ENCODE results near the gene MTA1.
A peak's percentile ranks its signal among the peaks of the same experiment; 100 is the strongest.

MTA1 gene

GRCh38 chr14:105388110-105388951 is 31.3 kb upstream of the MTA1 start:
- DNase-seq: no peak

DNA sequence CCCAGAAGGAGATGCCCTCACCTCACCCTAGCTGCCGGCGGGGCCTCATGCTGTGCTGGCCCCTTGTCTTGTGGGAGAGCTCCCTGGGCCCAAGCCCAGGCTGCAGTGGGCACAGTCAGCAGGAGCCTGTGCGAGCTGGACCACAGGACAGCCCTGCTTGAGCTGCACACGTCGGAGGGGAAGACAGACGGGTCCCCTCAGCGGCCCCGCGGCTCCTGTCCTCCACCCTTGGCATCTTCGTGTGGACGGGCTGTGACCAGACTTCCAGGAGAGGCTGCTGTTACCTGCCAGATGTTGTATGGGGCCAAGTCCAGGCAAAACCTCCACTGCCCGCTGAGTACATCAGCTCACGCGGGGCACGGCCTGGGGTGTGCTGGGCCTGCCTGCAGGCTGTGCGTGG is 30.7 kb upstream of the MTA1 start:
- no peak for DNase-seq

- no peak for DNase-seq
Measured at GRCh38 chr14:105389534-105389933, 30.1 kb upstream of the MTA1 start.

GRCh38 chr14:105389976-105390848 is 29.4 kb upstream of the MTA1 start:
- peak; percentile 80 for DNase-seq

DNA sequence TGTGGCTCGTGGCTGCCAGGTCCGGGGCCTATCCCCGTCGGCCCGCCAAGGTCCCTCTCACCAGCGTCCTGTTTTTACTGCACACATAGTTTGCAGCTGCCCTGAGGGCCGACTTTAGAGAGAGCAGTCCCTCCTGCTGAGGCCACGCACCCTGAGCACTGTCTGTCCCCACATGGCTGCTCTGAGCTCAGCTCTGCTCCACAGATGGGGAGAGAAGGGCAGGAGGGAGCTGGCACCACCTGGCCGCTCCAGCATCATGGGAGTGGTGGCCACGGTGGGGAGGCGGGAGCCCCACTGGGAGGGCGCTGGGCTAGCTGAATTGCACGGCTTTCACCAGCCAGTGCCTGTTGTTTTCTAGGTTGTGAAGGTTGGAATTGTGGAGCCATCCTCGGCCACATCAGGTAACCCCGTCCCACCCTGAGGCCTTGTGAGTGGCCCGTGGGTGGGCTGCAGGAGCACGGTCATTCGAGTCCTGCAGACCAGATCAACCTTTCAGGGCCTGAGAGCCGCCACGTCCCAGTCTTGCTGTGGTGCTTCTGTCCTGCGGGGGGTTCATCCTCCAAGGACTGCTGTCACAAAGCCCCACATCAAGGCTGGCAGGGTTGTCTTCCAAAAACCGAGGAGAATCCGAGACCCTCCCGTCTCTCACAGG is 28.7 kb upstream of the MTA1 start:
- DNase-seq: no peak

- no peak for DNase-seq
Measured at GRCh38 chr14:105391541-105391940, 28.1 kb upstream of the MTA1 start.

DNA sequence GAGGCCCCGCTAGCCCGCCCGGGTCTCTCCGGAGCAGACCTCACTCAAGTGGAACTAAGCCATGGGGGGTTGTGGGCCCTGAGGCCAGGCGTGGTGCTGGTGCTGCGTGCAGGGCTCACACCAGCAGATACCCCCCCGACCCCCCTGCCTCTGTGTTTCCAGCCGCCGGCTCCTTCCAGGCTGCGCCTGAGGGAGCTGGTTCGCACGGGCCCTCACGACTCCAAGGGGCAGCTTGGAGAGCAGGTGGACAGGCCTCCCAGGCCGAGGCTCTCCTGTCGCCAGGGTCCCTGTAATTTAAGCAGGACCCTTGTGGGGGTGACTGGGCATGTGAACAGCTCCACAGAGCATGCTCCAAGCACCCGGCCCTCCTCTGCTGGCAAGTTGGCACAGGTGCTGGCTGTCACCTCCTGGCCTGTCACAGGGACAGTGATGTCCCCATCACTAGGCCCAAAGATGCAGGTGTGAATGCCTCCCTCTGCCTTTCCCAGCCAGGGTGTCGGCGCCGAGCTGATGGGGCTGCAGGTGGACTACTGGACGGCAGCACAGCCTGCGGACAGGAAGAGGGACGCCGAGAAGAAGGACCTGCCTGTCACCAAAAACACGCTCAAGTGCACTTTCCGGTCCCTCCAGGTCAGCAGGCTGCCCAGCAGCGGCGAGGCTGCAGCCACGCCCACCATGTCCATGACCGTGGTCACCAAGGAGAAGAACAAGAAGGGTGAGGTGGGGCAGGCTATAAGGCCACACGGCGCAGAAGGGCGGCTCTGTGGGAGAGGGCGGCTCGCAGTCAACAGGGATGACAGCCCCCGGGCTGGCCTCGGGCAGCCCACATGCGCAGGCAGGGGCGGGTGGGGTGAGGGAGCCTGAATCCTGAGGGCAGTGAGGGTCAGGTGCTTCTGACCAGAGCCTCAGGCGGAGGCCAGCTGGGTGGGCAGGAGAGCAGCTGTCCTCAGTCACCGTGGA is 27.2 kb upstream of the MTA1 start:
- no peak for DNase-seq

- DNase-seq: no peak
Measured at GRCh38 chr14:105393151-105393550, 26.5 kb upstream of the MTA1 start.

DNA sequence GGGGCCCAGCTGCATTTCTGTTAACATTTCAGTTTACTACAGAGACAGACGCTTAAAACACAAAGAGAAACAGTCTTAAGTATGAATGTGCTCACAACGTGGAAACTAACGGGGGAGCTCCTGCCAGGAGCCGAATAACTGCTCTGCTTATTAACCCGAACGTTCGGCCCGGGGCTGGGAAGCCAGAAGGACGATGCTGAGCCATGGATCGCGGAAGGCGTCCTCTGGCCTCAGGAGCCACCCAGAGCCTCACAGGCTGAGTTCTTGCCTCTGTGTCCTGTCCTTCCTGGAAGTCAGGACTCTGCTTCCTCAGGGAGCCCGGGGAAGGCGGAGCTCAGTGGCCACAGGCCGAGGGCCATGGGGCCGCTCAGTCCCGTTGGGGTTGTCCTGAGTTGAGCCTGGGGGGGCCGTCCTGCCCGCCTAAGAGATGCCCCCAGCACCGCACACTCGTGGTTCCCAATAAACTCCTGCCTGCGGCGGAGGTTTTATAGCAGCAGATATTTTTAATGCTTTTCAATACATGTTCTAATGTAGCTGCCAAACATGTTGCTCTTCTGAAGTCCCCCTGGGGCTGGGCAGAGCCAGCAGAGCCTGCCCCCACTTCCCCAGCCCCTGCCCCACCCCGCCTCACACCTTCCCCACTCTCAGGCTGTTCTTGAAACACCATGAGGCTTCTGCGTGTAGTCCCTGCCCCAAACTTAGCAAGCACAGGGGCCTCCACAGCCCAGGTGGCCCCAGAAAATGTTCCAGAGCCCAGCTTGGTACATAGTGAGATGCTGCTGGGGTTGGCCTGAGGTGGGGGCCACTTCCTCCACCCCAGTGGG is 24.7 kb upstream of the MTA1 start:
- no peak for DNase-seq

GRCh38 chr14:105395538-105395854 is 24.1 kb upstream of the MTA1 start:
- no peak for DNase-seq

- no peak for DNase-seq
Measured at GRCh38 chr14:105397350-105397931, 22.2 kb upstream of the MTA1 start.

GRCh38 chr14:105398044-105398725 is 21.4 kb upstream of the MTA1 start, which contains the start of gene TEX22:
TEX22 (plus strand) TSS chr14:105398538; CDS start chr14:105399341, 803 bp downstream.
- DNase-seq: peak; percentile 83

DNA sequence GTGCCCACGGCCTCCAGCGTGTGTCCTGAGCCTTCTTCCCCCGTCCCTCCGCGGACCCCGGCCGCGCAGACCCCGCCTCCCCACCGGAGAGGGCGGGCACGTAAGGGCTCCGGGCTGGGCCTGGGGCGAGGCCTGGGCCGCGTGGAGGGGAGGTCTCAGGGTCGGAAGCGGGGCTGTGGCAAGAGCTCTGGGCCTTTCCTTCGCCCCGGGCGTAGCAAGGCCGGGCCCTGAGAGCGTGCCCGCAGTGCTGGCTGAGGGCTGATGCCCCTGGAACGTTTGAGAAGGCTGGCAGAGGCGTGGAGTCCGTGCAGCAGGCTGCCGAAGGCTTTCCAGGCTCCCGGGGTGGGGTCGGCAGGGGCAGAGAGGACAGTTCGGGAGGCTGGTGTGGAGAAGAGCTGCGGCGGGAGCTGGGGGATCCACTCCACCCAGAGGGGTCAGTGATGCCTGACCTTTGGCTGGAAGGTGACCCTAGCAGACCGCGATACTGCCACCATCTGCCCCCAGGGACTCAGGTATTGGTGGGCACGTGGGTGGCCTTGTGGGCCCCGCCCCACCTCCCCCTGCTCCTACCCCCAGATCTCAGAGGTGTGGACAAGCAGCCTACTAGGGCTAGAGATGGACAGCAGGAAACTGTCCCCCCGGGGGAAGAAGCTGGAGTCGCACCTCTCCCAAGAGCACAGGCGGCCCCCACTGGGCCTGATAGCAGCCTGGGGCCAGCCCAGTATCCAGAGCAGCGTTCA is 20.7 kb upstream of the MTA1 start:
- DNase-seq: peak; percentile 49

DNA sequence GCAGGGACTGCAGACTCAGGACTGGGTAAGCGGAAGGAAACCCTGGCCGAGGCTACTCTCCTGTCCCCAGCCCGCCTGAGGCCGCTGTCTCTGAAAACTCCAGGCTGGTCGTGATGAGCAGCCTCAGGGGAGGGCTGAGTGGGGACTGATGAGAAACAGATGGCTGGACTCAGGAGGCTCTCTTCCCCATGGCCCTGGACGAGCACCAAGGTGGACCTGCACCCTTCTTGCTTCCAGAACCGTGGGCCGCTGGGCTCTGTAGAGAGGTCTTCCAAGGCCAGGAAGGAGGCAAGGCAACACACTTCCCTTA is 20.2 kb upstream of the MTA1 start:
- DNase-seq: no peak

GRCh38 chr14:105400016-105400415 is 19.6 kb upstream of the MTA1 start:
- DNase-seq: no peak

DNA sequence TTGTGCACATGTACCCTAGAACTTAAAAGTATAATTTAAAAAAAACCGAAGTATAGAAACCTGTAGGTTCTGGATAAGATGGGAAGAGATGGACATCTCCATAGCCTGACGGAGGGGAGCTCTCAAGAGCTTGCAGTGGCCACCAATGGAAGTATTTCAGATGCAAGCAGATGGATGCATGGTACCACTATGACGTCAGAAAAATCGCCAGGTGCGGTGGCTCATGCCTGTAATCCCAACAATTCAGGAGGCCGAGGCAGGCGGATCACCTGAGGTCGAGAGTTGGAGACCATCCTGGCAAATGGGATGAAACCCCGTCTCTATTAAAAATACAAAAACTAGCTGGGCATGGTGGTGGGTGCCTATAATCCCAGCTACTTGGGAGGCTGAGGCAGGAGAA is 17.9 kb upstream of the MTA1 start:
- DNase-seq: no peak

DNA sequence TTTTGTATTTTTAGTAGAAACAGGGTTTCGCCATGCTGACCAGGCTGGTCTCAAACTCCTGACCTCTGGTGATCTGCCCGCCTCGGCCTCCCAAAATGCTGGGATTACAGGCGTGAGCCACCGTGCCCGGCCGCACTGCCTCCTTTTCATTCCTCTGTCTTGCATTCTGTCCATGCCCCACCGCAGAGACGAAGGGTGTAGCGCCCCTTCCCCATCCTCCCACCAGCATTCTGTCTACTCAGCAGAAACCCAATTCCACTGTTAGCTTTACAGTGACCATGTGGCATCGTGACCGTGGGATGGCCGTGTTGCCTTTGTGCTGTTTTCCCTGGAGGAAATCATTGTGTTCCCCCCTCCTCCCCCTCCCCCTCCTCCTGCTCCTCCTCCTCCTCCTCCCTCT is 11.0 kb upstream of the MTA1 start:
- no peak for DNase-seq

DNA sequence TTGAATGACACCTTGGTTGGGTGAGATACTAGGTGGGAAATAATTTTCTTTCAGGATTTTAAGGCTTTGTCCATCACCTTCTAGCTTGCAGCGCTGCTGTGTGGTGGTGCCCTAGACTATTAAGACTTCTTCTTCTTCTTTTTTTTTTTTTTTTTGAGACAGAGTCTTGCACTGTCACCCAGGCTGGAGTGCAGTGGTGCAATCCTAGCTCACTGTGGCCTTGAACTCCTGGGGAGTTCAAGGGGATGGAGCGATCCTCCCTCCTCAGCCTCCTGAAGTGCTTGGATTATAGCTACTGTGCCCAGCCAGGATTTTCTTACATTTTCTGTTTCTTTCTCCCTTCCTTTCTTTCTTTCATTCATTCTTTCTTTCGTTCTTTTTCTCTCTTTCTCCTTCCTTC is 10.3 kb upstream of the MTA1 start:
- DNase-seq: no peak

GRCh38 chr14:105410642-105411016 is 9.0 kb upstream of the MTA1 start:
- DNase-seq: no peak

Data from RPMI8226 (cell line).